22Rv1 (cell line): Measurements from ENCODE around the gene BRF1.

Experiments
- H3K27ac ChIP-seq: fragments of 450-650 bp; 2 replicates; pipeline ENCODE4 v1.5.1; 2017
- CTCF ChIP-seq: fragments of 450-650 bp; IDR thresholded peaks from 2 replicates; pipeline ENCODE4 v1.5.1; 2017; ENCODE audit warnings: mild to moderate bottlenecking
- ZFX ChIP-seq: fragments of 450-650 bp; IDR thresholded peaks from 2 replicates; pipeline ENCODE4 v1.6.1; 2017; ENCODE audit warnings: antibody characterized with exemption, borderline replicate concordance

The BRF1 gene

GRCh38 chr14:105316968-105317510, 16.2 kb upstream of the BRF1 start:
- TF ChIP-seq CTCF = no peak
- no peak for TF ChIP-seq ZFX
- no peak overlapping the region for H3K27ac ChIP-seq

- no peak overlapping the region for H3K27ac ChIP-seq
- TF ChIP-seq CTCF = no peak
- TF ChIP-seq ZFX = no peak
Observed at GRCh38 chr14:105316577-105316941, 15.8 kb upstream of the BRF1 start.

GRCh38 chr14:105315941-105316576, 15.3 kb upstream of the BRF1 start:
- TF ChIP-seq CTCF (no peak), ZFX (no peak)
- peak overlapping the region; percentile 63; the same call in 1 of the 2 replicates for H3K27ac ChIP-seq

- peak overlapping the region; percentile 63 for H3K27ac ChIP-seq
Observed at GRCh38 chr14:105315211-105315721, 14.5 kb upstream of the BRF1 start.

GRCh38 chr14:105314287-105315200, 13.7 kb upstream of the BRF1 start, which contains the start of gene PACS2:
Gene PACS2 (plus strand): TSS chr14:105314748. CDS start chr14:105314919, 171 bp downstream.
- no peak for TF ChIP-seq CTCF
- no peak for TF ChIP-seq ZFX
- peak within 1 kb of the TSS; percentile 71 for H3K27ac ChIP-seq

More at GRCh38 chr14:105315211-105315721, 14.5 kb upstream of the BRF1 start:
- no peak for TF ChIP-seq ZFX
- no peak for TF ChIP-seq CTCF

GRCh38 chr14:105313381-105314286, 12.8 kb upstream of the BRF1 start:
- H3K27ac ChIP-seq = peak overlapping the region; percentile 71
- TF ChIP-seq ZFX (no peak), CTCF (no peak)
